NOMO-1 treated with DMSO at 0.1 percent for 48 hours (cell line): ENCODE results near the gene ERGIC1.

Source experiments
- DNase-seq: peaks from one replicate; lab custom pipeline; 2025; ENCODE audit not compliant: unreplicated experiment; lab: John Stamatoyannopoulos, UW

Gene ERGIC1

GRCh38 chr5:172973127-172973916 is 139.3 kb downstream of the ERGIC1 start:
- DNase-seq: no peak

- no peak for DNase-seq
Observed at GRCh38 chr5:172973931-172974330, 139.9 kb downstream of the ERGIC1 start.

- DNase-seq: no peak
Observed at GRCh38 chr5:172975289-172975688, 141.2 kb downstream of the ERGIC1 start.

GRCh38 chr5:172979778-172980177 is 145.7 kb downstream of the ERGIC1 start:
- DNase-seq: no peak

GRCh38 chr5:172981931-172982330 is 147.9 kb downstream of the ERGIC1 start:
- no peak for DNase-seq

GRCh38 chr5:172983542-172984243 is 149.6 kb downstream of the ERGIC1 start, which contains the start of gene ATP6V0E1:
TSS of gene ATP6V0E1 (plus strand) at chr5:172983771. CDS start at chr5:172983861, 90 bp downstream.
- peak; percentile 83 for DNase-seq

GRCh38 chr5:172984244-172984953 is 150.3 kb downstream of the ERGIC1 start:
- peak; percentile 89 for DNase-seq

- no peak for DNase-seq
Observed at GRCh38 chr5:172985596-172985995, 151.5 kb downstream of the ERGIC1 start.

- no peak for DNase-seq
Observed at GRCh38 chr5:172988276-172988675, 154.2 kb downstream of the ERGIC1 start.

- DNase-seq: no peak
Observed at GRCh38 chr5:172990776-172991175, 156.7 kb downstream of the ERGIC1 start.

GRCh38 chr5:172994405-172994804 is 160.4 kb downstream of the ERGIC1 start:
- no peak for DNase-seq

- DNase-seq: no peak
Observed at GRCh38 chr5:172999372-172999973, 165.4 kb downstream of the ERGIC1 start.

- DNase-seq: no peak
Observed at GRCh38 chr5:172999974-173000373, 165.9 kb downstream of the ERGIC1 start.

- DNase-seq: no peak
Observed at GRCh38 chr5:173001229-173001841, 167.3 kb downstream of the ERGIC1 start.
